Bronchial epithelial cell (primary cell): ENCODE data around the gene PRTFDC1. TPM values are rescaled to one million over a fixed set of nuclear protein-coding genes. Genes with fewer than 3 reads are reported as not detected.

Experiments
- DNase-seq: peaks from one replicate; pipeline ENCODE4 v3.0.0-alpha.2; 2010; ENCODE audit warnings: low read depth
- FAIRE-seq: peaks from 2 replicates; lab custom pipeline; 2011; peaks lifted over from hg19 to GRCh38; lab: Jason Lieb, UNC
- H3K27me3 ChIP-seq: 2 replicates; pipeline ENCODE4 v1.5.1; 2011; ENCODE audit warnings: low read length; ENCODE audit not compliant: control insufficient read depth, insufficient read depth
- H3K36me3 ChIP-seq: 2 replicates; pipeline ENCODE4 v1.5.1; 2011; ENCODE audit warnings: low read length; ENCODE audit not compliant: control insufficient read depth, insufficient read depth
- H3K4me3 ChIP-seq: 2 replicates; pipeline ENCODE4 v1.5.1; 2011; ENCODE audit warnings: mild to moderate bottlenecking, low read depth, low read length, control low read depth
- total RNA-seq: library from RNA; depleted of rRNA; stranded (reverse); fragments of >200 nt; gene quantifications from 2 replicates; pipeline ENCODE4 v1.2.1, GENCODE V29; 2014
- TF ChIP-seq, protein P1 (sequence below): IDR thresholded peaks from 2 replicates; pipeline ENCODE4 v1.5.1; 2011; ENCODE audit warnings: mild to moderate bottlenecking, moderate library complexity, low read length, control low read depth, inconsistent platforms; ENCODE audit not compliant: insufficient read depth, severe bottlenecking

The PRTFDC1 gene
- total RNA-seq, 1 donor from 2014 or later: 5.5 TPM

DNA sequence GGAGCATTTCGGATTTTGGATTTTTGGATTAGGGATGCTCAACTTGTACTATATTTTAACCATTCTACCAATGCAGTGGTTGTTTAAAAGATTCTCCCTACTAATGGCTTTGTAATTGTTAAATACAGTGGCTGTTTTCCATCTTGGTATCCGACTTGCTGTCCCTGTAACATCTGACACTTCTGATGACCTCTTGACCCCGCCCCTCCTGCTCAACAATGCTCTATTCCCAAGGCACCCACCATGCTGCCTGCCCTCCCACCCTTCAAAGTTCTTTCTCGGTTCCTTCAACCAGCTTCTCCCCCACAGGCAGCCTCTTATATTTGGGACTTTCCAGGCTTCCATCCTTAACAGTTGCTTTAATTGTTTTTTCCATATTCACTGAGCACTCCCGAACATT lies 2.0 kb downstream of the PRTFDC1 start:
- TF ChIP-seq, protein P1, sequence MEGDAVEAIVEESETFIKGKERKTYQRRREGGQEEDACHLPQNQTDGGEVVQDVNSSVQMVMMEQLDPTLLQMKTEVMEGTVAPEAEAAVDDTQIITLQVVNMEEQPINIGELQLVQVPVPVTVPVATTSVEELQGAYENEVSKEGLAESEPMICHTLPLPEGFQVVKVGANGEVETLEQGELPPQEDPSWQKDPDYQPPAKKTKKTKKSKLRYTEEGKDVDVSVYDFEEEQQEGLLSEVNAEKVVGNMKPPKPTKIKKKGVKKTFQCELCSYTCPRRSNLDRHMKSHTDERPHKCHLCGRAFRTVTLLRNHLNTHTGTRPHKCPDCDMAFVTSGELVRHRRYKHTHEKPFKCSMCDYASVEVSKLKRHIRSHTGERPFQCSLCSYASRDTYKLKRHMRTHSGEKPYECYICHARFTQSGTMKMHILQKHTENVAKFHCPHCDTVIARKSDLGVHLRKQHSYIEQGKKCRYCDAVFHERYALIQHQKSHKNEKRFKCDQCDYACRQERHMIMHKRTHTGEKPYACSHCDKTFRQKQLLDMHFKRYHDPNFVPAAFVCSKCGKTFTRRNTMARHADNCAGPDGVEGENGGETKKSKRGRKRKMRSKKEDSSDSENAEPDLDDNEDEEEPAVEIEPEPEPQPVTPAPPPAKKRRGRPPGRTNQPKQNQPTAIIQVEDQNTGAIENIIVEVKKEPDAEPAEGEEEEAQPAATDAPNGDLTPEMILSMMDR: no peak
- no peak for DNase-seq
- H3K4me3 ChIP-seq: no peak overlapping the region

DNA sequence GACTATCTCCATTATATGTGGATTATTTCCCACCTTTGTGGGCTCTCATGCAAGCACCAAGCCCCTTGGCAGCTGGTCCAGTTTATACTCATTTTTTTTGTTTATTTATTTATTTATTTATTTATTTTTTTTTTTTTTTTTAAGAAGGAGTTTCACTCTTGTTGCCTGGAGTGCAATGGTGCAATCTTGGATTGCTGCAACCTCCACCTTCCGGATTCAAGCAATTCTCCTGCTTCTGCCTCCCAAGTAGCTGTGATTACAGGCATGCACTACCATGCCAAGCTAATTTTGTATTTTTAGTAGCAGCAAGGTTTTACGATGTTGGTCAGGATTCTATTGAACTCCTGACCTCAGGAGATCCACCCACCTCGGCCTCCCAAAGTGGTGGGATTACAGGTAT lies 2.8 kb downstream of the PRTFDC1 start:
- TF ChIP-seq, protein P1: no peak
- DNase-seq (no peak), FAIRE-seq (no peak)
- no peak overlapping the region for H3K4me3 ChIP-seq
- no peaks in the 10 kb centered on the region for H3K27me3 ChIP-seq
- H3K36me3 ChIP-seq: no peaks in the 10 kb centered on the region

More for the DNA sequence above, 2.0 kb downstream of the PRTFDC1 start:
- H3K36me3 ChIP-seq: no peaks in the 10 kb centered on the region
- no peak for FAIRE-seq
- H3K27me3 ChIP-seq: no peaks in the 10 kb centered on the region

DNA sequence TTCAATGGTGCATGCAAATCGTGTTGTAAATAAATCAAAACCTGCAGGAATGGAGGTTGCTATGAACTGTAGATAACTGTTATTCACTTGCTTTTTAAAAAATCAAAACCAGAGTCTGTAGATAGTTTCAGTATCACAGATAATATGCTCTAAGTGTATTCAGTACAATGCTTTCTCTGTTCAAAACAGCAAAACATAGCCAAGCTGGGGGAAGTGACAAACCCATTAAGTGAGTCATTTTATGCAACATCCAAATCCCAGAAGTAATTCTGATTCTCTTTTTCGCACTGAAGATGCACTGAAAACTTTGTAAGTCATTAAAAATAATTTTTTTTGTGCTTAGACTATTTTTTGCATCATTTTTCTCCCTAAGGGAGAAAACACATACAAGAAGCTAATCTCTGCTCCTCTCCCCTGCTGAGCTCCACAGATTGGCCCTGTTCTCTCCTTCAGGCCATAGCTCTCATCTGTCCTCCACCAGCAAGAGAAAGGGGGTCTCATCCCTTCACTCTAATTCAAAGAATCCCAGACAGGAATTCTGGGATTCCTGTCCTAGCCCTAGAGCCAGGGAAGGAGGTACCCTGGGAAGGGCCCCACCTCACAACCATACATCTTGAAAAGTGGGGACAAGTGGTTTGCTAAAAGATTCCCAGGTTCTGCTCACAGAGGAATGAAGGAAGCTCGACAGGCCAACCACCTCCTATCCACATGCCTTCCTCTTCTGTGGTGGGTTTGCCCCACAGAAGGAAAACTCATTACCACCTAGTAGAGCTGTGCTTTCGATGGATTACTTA lies 4.9 kb downstream of the PRTFDC1 start:
- H3K27me3 ChIP-seq: no peaks in the 10 kb centered on the region
- peak; percentile 30 for DNase-seq
- H3K36me3 ChIP-seq: no peaks in the 10 kb centered on the region
- TF ChIP-seq, protein P1: no peak
- H3K4me3 ChIP-seq: no peak overlapping the region
- FAIRE-seq: no peak

DNA sequence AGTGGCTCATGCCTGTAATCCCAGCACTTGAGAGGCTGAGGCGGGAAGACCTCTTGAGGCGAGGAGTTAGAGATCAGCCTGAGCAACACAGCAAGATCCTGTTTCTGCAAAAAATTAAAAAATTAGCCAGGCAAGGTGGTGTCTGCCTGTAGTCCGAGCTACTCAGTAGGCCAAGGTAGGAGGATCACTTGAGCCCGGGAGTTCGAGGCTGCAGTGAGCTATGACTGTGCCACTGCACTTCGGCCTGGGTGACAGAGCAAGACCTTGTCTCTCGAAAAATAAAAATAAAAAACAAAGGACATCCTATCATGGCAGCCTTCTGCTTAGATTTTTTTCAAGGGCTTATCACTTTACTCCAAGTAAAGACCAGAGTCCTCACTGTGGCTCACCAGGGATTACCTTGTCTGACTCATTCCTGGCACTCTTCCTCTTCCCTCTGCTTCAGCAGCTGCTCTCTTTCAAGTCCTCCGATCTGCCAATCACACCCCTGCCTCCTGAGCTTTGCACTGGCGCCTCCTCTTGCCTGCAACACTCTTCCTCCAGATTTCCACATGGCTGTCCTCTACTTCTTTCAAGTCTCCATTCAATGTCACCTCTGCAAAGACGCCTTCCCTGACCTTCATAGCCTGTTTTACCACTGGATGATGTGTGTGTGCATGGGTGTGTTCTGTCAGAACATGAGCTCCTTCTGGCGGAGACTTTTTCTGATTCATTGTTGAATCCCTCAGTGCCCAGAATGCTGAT lies 7.7 kb downstream of the PRTFDC1 start:
- DNase-seq: peak; percentile 94
- H3K27me3 ChIP-seq: no peaks in the 10 kb centered on the region
- H3K36me3 ChIP-seq: no peaks in the 10 kb centered on the region
- TF ChIP-seq, protein P1: peak; percentile 29
- FAIRE-seq: peak; percentile 89
- H3K4me3 ChIP-seq: no peak overlapping the region

DNA sequence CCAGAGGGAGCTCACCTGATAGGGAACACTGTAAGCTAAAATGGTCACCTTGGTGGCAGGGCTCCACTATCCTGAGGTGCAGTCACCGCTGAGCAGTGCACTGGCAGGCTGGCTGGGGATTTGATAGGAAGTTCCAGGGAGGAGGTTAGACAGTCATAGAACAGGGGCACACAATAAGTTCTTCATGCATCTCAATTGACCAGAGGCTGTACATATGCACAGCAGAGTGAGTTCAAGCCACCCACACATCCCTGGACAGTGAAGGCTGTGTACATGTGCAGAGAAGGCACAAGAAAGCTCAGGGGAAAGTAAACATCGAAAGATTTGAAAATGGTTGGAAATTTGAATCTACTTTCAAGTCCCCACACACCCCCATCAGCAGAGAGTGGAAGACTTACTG lies 13.9 kb downstream of the PRTFDC1 start:
- no peak for FAIRE-seq

More for the DNA sequence above, 13.9 kb downstream of the PRTFDC1 start:
- TF ChIP-seq, protein P1: no peak
- no peak overlapping the region for H3K4me3 ChIP-seq
- no peak for DNase-seq
- H3K36me3 ChIP-seq: no peaks in the 10 kb centered on the region
- no peaks in the 10 kb centered on the region for H3K27me3 ChIP-seq
